NCI-H1048 (cell line): ENCODE data around the gene ANO4.

ENCODE experiments used
- DNase-seq: peaks from one replicate; lab custom pipeline; 2025; lab: John Stamatoyannopoulos, UW

The ANO4 gene

DNA sequence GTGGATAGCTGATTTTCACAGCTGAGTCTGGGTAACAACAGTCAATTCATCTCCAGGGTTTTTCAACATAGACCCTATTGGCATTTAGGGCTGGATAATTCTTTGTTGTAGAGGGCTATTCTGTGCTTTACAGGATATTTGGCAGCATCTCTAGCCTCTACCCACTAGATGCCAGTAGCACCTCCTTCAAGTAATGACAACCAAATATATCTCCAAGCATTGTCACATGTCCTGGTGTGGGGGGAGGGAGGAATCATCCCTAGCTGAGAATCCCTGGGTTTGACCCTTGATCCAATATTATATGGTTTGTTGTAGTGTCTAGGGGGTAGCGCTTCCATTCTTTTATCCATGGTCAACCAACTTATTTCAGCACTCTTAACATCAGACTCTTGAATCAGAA lies 157.2 kb downstream of the ANO4 start:
- DNase-seq, result no peak

GRCh38 chr12:100953217-100953616 lies 158.6 kb downstream of the ANO4 start:
- no peak for DNase-seq

- no peak for DNase-seq
Observed at GRCh38 chr12:100953677-100954076, 159.1 kb downstream of the ANO4 start.

GRCh38 chr12:100954118-100954517 lies 159.5 kb downstream of the ANO4 start:
- DNase-seq, result no peak

- no peak for DNase-seq
Observed at GRCh38 chr12:100955139-100955538, 160.6 kb downstream of the ANO4 start.

DNA sequence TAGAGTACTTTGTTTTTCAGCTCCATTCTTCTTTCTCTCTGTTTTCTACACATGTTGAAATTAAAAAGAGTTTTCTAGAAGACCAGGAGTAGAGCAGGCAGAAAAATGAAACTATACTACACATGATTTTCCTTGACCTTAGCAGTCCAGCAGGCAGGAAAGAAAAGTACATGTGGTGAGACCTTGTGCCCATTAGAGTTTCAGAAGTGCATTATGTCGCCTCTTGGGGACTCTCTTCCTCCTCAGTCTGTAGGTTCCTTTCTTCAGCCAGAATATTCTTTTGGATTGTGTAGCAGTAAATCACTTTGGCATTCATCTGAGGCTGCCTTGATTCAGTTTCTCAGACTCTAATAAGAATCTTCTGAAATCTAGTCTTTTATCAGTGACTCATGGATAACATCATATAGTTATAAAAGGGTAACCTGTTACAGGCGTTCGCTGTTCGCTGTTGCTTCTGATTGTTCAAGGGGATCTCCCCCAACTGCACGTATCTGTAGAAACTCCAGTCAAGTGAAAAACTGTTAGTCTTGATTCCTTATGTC lies 161.8 kb downstream of the ANO4 start:
- no peak for DNase-seq

- DNase-seq, result no peak
Observed at GRCh38 chr12:100959481-100959880, 164.9 kb downstream of the ANO4 start.

DNA sequence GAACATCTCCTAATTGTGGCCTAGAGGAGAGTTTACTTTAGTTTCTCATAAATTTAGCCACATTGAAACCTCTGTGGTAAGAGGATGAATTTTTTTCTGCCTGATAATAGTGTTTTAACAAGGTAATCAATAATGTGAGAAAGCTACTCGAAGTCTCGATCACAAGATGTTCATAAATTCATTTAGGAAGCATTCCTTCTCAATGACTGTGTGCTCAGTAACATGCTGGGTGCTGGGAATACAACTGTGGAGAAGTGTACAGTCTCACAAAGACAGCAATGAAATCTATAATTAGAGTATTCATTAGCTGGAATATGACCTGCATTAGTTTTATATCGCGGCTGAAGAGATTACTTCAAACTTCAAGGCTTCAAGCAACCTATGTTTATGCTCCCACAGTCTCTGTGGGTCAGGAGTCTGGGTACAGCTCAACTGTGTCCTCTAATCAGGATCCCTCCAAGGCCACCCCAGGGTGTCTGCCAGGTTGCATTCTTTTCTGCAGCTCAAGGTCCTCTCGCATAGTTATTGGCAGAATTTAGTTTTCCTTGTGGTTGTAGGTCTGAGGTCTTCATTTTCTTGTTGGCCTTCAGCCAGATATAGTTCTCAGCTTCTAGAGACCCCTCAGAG lies 167.6 kb downstream of the ANO4 start:
- DNase-seq, result no peak

- DNase-seq, result no peak
Observed at GRCh38 chr12:100963381-100963780, 168.8 kb downstream of the ANO4 start.

DNA sequence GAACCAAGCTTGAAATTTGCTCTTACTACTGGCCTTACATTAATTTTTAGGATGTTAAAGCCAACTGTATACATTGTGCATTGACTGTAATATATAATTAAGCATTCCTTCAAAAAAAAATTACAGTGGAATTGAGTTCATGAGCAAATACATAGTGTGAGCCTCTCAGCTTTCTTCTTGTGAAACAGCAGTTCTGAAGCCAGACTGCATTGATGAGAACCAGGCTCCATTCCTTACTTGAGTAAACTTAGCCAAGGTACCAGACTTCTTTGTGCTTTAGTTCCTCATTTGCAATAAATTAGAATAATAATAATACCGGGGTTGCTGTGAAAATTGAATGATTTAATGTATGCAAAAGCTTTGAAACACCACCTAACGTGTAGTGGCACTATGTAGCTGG lies 169.5 kb downstream of the ANO4 start:
- DNase-seq, result no peak

DNA sequence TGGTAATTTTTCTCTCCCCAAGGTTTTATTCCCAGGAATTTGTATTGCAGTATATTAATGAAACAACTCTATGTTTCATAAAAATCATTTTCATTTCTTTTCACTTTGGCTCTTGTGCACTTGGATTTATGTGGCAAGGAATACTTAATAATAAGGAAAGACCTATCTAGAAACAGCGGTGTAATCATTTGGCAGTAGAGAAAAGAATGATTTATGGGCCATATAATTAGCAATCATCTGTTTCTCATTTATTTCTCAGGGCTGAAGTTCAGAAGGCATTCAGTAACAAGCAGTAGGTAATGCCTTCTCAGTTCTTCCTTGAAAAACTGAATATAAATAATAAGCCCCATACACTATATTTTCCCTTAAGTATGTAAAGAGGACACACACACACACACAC lies 172.6 kb downstream of the ANO4 start:
- no peak for DNase-seq

GRCh38 chr12:100970894-100971293 lies 176.3 kb downstream of the ANO4 start:
- no peak for DNase-seq

DNA sequence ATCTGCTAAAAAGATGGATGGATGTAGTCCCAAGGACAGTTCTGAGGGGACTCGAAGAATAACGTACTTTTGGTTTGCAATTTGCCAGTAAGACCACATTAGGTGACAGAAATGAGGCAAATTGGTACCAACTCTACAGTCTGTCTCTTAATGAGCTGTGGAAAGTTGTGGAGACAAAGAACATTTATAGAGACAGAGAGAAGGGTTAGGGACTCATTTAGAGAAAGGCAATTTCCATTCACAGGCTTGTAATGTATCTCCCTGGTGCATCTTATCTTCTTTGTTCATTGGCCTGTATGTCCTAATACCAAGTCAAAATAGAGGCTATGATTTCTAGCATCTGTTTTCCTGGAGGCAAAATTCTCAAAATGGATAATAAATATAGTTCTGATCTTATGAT lies 177.5 kb downstream of the ANO4 start:
- DNase-seq, result no peak

DNA sequence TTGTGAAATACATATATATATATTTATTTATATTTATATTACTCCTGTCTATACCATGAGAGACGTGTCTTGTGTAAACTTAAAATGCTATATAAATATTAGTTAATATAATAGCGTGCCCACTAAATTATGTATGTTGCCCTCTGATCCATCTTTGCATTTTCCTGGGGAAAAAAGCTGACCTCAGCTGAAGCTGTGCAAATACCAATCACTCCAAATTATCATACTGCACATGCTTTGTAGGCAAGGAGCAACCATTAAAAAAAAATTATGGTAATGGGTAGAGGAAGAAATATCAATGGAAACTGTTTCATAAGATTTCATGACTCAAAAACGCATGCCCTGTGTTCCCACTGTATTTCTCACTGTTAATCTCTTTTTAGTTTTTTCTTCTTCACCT lies 179.8 kb downstream of the ANO4 start:
- DNase-seq, result no peak

GRCh38 chr12:100974747-100975146 lies 180.2 kb downstream of the ANO4 start:
- no peak for DNase-seq

GRCh38 chr12:100976735-100977134 lies 182.2 kb downstream of the ANO4 start:
- no peak for DNase-seq

DNA sequence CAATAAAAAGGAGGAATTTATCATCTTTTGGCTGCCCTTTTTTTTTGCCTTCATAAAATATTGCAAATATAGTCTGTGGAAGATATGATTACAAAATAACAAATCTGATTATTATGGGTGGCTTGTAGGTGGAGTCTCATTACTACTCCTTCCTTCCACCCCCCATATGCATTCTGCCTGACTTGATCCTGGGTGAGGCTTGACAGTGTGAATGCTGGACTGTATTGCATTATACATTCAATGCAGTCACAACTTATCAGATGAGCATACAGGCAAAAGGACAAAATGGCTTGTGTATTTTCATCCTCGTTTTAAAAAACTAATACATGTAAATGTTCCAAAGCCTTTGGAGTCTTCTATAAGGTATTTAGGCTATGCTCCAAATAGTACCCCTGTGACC lies 186.3 kb downstream of the ANO4 start:
- DNase-seq, result no peak

GRCh38 chr12:100982511-100983183 lies 188.1 kb downstream of the ANO4 start:
- DNase-seq, result no peak

- DNase-seq, result no peak
Observed at GRCh38 chr12:100984796-100985195, 190.2 kb downstream of the ANO4 start.

GRCh38 chr12:100986595-100987547 lies 192.3 kb downstream of the ANO4 start:
- no peak for DNase-seq

GRCh38 chr12:100987552-100988521 lies 193.3 kb downstream of the ANO4 start:
- DNase-seq, result no peak
